Vagina (tissue), 2 donors: ENCODE measurements around the gene ZMAT5. TPM values are rescaled to one million over a fixed set of nuclear protein-coding genes. Genes with fewer than 3 reads are reported as not detected.

Source experiments
- DNase-seq, 2 donors: peaks; one replicate each; pipeline ENCODE4 v3.0.0-alpha.2; 2017; ENCODE audit errors: extremely low spot score in 2 of 2
- H3K27ac ChIP-seq: fragments of 200-600 bp; sonication (generic); one replicate; pipeline ENCODE4 v1.5.1; 2019
- H3K27me3 ChIP-seq: fragments of 200-600 bp; sonication (generic); one replicate; pipeline ENCODE4 v1.5.1; 2019
- H3K36me3 ChIP-seq, 2 donors: fragments of 200-600 bp; sonication (generic); one replicate each; pipeline ENCODE4 v1.5.1; 2017 to 2019
- H3K4me1 ChIP-seq: fragments of 200-600 bp; sonication (generic); one replicate; pipeline ENCODE4 v1.5.1; 2019
- H3K4me3 ChIP-seq, 2 donors: fragments of 200-600 bp; sonication (generic); 1 replicate in 1 of 2; 2 replicates in 1 of 2; pipeline ENCODE4 v1.5.1; 2016 to 2019
- H3K9me3 ChIP-seq: fragments of 200-600 bp; sonication (generic); one replicate; pipeline ENCODE4 v1.5.1; 2019
- CTCF ChIP-seq, 3 experiments: fragments of 450-650 bp in 2 of 3; fragments of 200-600 bp in 1 of 3; sonication (generic) in 1 of 3; IDR thresholded peaks; one replicate each; pipeline ENCODE4 v1.5.1; 2017 to 2019; ENCODE audit warnings: antibody characterized with exemption in 3 of 3, mild to moderate bottlenecking in 2 of 3, moderate library complexity in 2 of 3
- POLR2A ChIP-seq, 2 donors: fragments of 450-650 bp; IDR thresholded peaks; one replicate each; pipeline ENCODE4 v1.6.1; 2017; ENCODE audit warnings: antibody characterized with exemption in 2 of 2, mild to moderate bottlenecking in 2 of 2, moderate library complexity in 2 of 2
- POLR2AphosphoS5 ChIP-seq, 2 donors: sonication (generic); formaldehyde crosslinking; IDR thresholded peaks; one replicate each; pipeline ENCODE4 v1.9.0; 2017; ENCODE audit warnings: antibody characterized with exemption in 2 of 2, mild to moderate bottlenecking in 2 of 2, low read depth in 1 of 2; ENCODE audit not compliant: insufficient read depth in 1 of 2
- intact Hi-C: fragments of 100-400 bp; cut with DNase I; formaldehyde crosslinking; loops from one replicate; pipeline ENCODE4 v1.15.1; 2023
- total RNA-seq: library from RNA; depleted of rRNA; stranded (reverse); fragments of >200 nt; gene quantifications from one replicate; pipeline ENCODE4 v1.2.3, GENCODE V29; 2016

ZMAT5 gene
- total RNA-seq, 1 donor from 2014 or later = 22.6 TPM

GRCh38 chr22:29690476-29690875 is 76.3 kb downstream of the ZMAT5 start:
- intact Hi-C loops = no loop called here
- TF ChIP-seq POLR2A (IDR thresholded peaks at IDR 0.05) (no peak), POLR2AphosphoS5 (IDR thresholded peaks at IDR 0.05; ENCODE audit: insufficient read depth in 1 of 2, low read depth in 1 of 2) (no peak), CTCF (IDR thresholded peaks at IDR 0.05) (no peak)
- H3K27ac ChIP-seq = no peak overlapping the region

GRCh38 chr22:29689880-29690213 is 77.0 kb downstream of the ZMAT5 start:
- intact Hi-C loops = no loop called here
- H3K9me3 ChIP-seq = no peaks in the 10 kb centered on the region
- H3K36me3 ChIP-seq = peaks cover 0 to 14% of the 10 kb centered on the region in 2 donors
- DNase-seq = no peak
- TF ChIP-seq CTCF (IDR thresholded peaks at IDR 0.05) = peak in 2 of 3 experiments; percentile 25 to 49
- TF ChIP-seq POLR2A (IDR thresholded peaks at IDR 0.05) = no peak
- H3K4me1 ChIP-seq = peaks cover 29% of the 10 kb centered on the region
- no peaks in the 10 kb centered on the region for H3K27me3 ChIP-seq
- no peak overlapping the region for H3K27ac ChIP-seq
- no peak overlapping the region for H3K4me3 ChIP-seq

More at GRCh38 chr22:29690476-29690875, 76.3 kb downstream of the ZMAT5 start:
- Histone ChIP-seq H3K9me3 (no peaks in the 10 kb centered on the region), H3K27me3 (no peaks in the 10 kb centered on the region), H3K4me3 (no peak overlapping the region), H3K36me3 (peaks cover 0 to 14% of the 10 kb centered on the region in 2 donors), H3K4me1 (peaks cover 36% of the 10 kb centered on the region)
- no peak for DNase-seq

- peaks cover 0 to 14% of the 10 kb centered on the region in 2 donors for H3K36me3 ChIP-seq
- H3K4me3 ChIP-seq = no peak overlapping the region
- TF ChIP-seq POLR2AphosphoS5 (IDR thresholded peaks at IDR 0.05; ENCODE audit: insufficient read depth in 1 of 2, low read depth in 1 of 2) (no peak), CTCF (IDR thresholded peaks at IDR 0.05) (no peak), POLR2A (IDR thresholded peaks at IDR 0.05) (no peak)
- no peaks in the 10 kb centered on the region for H3K9me3 ChIP-seq
- intact Hi-C loops = no loop called here
- DNase-seq = no peak
- no peak overlapping the region for H3K27ac ChIP-seq
- peaks cover 24% of the 10 kb centered on the region for H3K4me1 ChIP-seq
- no peaks in the 10 kb centered on the region for H3K27me3 ChIP-seq
Observed at GRCh38 chr22:29689206-29689879, 77.5 kb downstream of the ZMAT5 start.

- intact Hi-C loops = no loop called here
- peaks cover 0 to 43% of the 10 kb centered on the region in 2 donors for H3K36me3 ChIP-seq
- H3K4me1 ChIP-seq = no peaks in the 10 kb centered on the region
- H3K4me3 ChIP-seq = no peak overlapping the region
- H3K27me3 ChIP-seq = no peaks in the 10 kb centered on the region
- no peaks in the 10 kb centered on the region for H3K9me3 ChIP-seq
- DNase-seq = no peak
- H3K27ac ChIP-seq = no peak overlapping the region
- TF ChIP-seq POLR2A (IDR thresholded peaks at IDR 0.05) (no peak), POLR2AphosphoS5 (IDR thresholded peaks at IDR 0.05; ENCODE audit: insufficient read depth in 1 of 2, low read depth in 1 of 2) (no peak), CTCF (IDR thresholded peaks at IDR 0.05) (no peak)
Observed at GRCh38 chr22:29684244-29684643, 82.6 kb downstream of the ZMAT5 start.

- no peaks in the 10 kb centered on the region for H3K4me1 ChIP-seq
- DNase-seq = no peak
- no peak overlapping the region for H3K27ac ChIP-seq
- H3K9me3 ChIP-seq = no peaks in the 10 kb centered on the region
- H3K36me3 ChIP-seq = peaks cover 0 to 50% of the 10 kb centered on the region in 2 donors
- TF ChIP-seq CTCF (IDR thresholded peaks at IDR 0.05) = no peak
- no peak for TF ChIP-seq POLR2AphosphoS5 (IDR thresholded peaks at IDR 0.05; ENCODE audit: insufficient read depth in 1 of 2, low read depth in 1 of 2)
- no peak for TF ChIP-seq POLR2A (IDR thresholded peaks at IDR 0.05)
- H3K4me3 ChIP-seq = no peak overlapping the region
- H3K27me3 ChIP-seq = no peaks in the 10 kb centered on the region
- intact Hi-C loops = no loop called here
Observed at GRCh38 chr22:29683536-29683935, 83.3 kb downstream of the ZMAT5 start.
